ENCODE results near the gene HDAC11.

Gene HDAC11

GRCh38 chr3:13540297-13540995 is 60.3 kb downstream of the HDAC11 start:
- DNase-seq (ENCODE audit: low read depth in 2 of 2): no peak

- no peak for DNase-seq (ENCODE audit: low read depth in 2 of 2)
Measured at GRCh38 chr3:13541691-13542090, 61.6 kb downstream of the HDAC11 start.

GRCh38 chr3:13542142-13542541 is 62.0 kb downstream of the HDAC11 start:
- DNase-seq (ENCODE audit: low read depth in 2 of 2): no peak

DNA sequence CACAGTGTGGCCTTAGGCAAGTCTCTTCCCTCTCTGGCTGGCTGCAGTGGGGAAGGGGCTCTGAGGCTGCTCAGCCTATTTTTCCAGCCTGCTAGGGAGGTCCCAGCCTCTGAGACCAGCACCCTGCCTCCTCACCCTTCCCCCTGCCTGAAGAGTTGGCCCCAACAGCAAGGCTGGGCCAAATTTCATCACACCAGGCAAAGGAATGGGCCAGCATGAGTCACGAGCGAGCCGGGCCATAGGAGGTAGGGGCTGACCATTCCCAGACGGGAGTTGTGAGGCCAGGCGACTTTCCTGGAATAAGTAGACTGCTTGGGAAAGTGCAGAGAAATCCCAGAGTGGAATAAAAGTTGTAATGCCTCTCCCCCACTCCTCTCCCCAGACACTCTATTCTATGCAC is 63.1 kb downstream of the HDAC11 start:
- peak; percentile 71 to 73 for DNase-seq (ENCODE audit: low read depth in 2 of 2)

DNA sequence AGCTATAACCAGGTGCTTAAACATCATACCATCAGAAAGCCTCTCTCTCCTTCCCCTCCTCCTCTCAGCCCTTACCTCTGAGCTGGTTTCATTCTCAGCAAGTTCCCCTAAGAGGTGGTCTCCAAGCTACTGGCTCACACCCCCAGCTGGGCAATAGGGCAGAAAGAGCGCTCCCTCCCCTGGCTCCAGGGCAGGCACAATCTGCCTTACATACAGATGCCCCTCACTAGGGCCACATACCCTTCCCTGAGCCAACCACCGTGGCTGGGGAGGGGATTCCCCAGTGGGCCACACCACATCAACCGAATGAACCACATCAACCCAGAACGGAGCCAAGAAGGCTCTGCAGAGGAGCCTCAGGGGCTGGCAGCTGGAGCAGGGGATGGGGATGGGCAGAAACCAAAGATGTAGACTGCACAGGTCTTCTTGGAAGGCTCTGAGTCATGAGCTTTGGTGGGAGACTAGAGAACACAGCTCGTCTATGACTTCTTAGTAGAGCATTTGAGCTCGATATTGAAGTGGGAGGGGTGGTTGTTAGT is 64.3 kb downstream of the HDAC11 start:
- DNase-seq (ENCODE audit: low read depth in 2 of 2): peak; percentile 51 to 59

DNA sequence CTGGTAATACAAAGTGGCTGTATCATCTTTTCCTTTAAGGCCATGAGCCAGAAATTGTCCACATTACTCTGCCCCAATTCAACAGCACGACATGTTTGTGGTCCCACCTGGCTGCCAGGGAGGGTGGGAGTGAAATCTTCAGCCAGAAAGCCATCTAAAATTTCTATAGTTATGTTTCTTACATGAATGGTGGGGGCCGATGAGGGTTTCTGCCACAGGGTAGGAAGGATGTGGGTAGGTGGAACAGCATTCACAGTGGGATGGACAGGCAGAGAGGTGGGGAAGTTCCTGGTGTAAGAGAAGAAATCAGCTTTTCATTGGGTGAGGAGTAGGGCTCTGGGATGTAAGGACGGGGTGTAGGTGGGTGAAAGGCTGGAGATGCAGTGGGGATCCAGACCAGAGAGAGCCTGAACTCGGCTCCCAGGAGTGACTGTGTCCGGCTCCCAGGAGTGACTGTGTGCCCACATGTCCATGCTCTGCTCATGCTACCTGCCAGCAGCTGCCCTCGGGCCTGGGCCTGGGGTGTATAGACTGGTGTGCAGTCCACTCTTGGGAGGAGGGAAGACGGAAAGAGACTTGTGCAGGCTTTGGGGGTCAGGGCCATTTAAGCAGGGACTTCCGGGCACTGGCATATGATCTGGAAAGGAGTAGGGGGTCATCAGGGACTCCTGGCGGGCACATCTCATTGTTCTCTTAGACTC is 65.0 kb downstream of the HDAC11 start:
- no peak for DNase-seq (ENCODE audit: low read depth in 2 of 2)

DNA sequence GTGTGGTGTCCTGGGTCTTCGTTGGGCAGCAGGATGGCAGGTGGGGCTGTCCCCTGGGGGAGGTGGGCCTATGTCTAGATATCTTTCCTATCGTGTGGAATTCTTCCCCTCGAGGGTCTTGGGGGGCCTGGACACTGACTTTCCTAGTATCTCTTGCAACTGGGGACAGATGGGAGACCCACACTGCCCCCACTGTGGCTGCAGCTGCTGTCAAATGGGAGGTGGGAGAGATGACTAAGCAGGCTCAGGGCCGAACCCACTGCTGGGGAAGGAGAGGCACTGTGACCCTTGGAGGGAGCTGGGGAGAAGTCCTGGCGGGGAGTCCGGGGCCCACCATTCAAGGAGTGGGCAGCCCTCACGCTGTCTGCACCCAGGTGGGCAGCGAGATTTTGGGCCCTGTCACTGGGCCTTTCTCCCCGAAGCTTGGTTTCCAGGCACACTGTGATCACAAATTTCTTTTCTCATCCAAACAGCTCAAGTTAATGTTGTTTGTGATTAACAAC is 65.9 kb downstream of the HDAC11 start:
- no peak for DNase-seq (ENCODE audit: low read depth in 2 of 2)

- DNase-seq (ENCODE audit: low read depth in 2 of 2): no peak
Measured at GRCh38 chr3:13546667-13547171, 66.6 kb downstream of the HDAC11 start.

GRCh38 chr3:13547591-13548371 is 67.7 kb downstream of the HDAC11 start:
- DNase-seq (ENCODE audit: low read depth in 2 of 2): no peak

DNA sequence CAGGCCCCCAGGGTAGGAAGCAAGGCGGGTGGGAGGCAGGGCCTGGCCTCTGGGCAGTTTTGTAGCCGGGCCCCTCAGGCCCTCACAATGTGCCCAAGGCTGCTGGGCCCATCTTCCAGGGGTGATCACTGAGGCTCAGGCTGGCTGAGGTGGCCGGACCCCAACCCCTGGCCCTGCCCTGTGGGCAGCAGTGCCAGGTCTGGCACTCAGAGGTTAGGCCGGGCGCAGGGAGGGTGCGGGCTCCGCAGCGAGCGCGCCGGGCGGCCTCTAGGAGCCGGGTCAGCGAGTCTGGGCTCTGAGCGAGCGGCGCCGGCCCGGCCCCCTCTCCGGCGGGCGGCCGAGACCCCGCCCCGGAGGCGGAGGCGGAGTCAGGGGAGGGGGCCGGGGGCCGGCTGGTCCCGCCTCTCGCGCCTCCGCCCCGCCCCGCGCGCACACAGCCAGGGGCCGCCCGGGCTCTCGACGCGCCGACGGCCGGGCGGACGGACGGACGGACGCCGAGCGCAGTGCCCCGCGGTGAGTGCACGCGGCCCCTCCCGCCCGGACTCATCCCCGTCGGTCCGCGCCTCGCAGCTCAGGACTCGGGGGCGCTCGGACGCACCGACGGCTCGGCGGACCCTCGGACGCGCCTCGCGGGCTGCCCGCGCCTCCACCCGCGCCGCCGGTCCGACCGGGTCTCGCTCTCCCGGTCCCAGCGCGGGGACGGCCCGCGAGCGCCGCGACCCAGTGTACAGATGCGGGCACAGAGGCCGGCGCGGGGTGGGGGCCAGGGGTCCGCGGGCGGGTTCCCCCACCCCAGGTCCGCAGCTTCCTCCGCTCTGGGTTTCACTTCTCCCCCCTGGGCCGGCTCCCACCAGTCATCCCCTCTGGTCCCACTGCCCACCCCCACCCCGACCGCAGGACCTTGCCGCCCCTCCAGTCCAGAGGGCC is 68.9 kb downstream of the HDAC11 start, which contains the start of gene FBLN2:
FBLN2 (plus strand) TSS at position 430 of the 927 bp plus-strand sequence. CDS start 21,231 bp downstream, outside the sequence.
- no peak for DNase-seq (ENCODE audit: low read depth in 2 of 2)

GRCh38 chr3:13549623-13550422 is 69.7 kb downstream of the HDAC11 start:
- DNase-seq (ENCODE audit: low read depth in 2 of 2): no peak

- no peak for DNase-seq (ENCODE audit: low read depth in 2 of 2)
Measured at GRCh38 chr3:13550423-13550690, 70.3 kb downstream of the HDAC11 start.

- no peak for DNase-seq (ENCODE audit: low read depth in 2 of 2)
Measured at GRCh38 chr3:13550791-13551360, 70.8 kb downstream of the HDAC11 start.

DNA sequence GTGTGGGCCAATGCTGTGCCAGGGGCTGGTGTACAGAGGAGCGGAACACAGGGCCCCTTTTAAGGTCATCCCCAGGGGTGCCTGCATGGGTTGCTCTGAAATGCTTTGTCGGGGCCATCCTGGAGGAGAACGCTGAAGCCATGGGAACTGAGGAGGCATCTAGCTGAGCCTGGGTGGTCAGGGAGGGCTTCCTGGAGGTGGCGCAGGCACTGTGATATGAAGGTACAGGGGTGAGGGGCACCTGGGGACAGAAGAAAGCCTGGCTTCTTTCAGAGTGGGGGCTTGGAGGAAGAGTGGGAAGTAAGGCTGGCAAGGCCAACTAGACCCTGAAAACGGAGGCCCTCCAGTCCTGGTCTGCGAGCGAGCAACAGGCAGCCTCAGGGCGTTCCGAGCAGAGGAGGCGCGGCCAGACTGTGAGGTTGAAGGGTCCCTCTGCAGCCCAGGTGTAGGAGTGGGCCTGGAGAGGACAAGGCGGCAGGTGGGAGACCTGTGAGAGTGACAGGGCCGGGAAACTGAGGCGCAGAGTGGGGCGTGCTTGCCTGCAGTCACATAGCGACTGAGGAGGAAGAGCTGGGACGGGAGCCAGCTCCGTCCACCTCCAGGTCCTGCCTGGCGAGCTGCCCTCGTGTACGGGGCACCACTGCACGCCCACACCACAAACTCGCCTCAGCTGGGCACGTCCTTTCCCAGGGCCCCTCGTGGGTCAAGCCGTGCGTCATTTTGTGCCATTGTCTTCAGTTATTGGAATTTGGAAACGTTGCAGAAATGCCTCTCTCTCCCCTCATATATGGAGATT is 72.9 kb downstream of the HDAC11 start:
- DNase-seq (ENCODE audit: low read depth in 2 of 2): no peak

- no peak for DNase-seq (ENCODE audit: low read depth in 2 of 2)
Measured at GRCh38 chr3:13553686-13554085, 73.6 kb downstream of the HDAC11 start.

GRCh38 chr3:13555753-13556152 is 75.6 kb downstream of the HDAC11 start:
- no peak for DNase-seq (ENCODE audit: low read depth in 2 of 2)

All from fibroblast of skin of left biceps (primary cell).